NCI-H2227 (cell line): Measurements from ENCODE around the gene SLC22A25.
"Not testable (repeated sequence)": the region's sequence is repeated elsewhere in the genome, so short reads cannot be mapped to it uniquely, and the experiment has no call there.

ENCODE experiments used
- DNase-seq: peaks from one replicate; lab custom pipeline; 2025; ENCODE audit not compliant: unreplicated experiment; lab: John Stamatoyannopoulos, UW

SLC22A25 gene

DNA sequence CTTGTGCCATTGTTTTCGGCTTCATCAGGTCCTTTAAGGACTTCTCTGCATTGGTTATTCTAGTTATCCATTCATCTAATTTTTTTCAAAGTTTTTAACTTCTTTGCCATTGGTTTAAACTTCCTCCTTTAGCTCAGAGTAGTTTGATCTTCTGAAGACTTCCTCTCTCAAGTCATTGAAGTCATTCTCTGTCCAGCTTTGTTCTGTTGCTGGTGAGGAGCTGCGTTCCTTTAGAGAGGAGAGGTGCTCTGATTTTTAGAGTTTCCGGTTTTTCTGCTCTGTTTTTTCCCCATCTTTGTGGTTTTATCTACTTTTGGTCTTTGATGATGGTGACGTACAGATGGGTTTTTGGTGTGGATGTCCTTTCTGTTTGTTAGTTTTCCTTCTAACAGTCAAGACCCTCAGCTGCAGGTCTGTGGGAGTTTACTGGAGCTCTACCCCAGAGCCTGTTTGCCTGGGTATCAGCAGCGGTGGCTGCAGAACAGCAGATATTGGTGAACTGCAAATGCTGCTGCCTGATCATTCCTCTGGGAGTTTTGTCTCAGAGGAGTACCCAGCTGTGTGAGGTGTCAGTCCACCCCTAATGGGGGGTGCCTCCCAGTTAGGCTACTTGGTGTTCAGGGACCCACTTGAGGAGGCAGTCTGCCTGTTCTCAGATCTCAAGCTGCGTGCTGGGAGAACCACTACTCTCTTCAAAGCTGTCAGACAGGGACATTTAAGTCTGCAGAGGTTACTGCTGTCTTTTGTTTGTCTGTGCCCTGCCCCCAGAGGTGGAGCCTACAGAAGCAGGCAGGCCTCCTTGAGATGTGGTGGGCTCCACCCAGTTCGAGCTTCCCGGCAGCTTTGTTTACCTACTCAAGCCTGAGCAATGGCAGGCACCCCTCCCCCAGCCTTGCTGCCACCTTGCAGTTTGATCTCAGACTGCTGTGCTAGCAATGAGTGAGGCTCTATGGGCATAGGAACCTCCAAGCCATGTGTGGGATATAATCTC lies 7.6 kb downstream of the SLC22A25 start:
- not testable (repeated sequence) for DNase-seq

DNA sequence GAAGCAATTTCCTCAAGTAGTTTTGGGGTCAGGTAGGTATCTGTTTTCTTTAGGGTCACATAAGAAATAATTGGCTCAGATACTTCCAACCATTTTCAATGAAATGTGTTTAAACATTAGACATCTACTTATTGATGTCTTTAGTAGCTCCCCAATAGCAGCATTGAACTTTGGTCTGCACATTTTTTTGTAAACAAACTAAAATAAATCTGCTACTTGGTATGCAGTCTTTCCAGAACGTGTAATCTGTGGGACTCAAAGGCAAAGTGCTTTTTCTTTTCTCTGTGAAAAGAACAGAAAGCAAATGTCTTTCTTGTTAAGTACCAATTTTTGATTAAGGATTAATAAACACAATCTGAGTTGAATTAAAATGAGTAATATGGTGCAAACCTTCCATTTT lies 13.6 kb downstream of the SLC22A25 start:
- DNase-seq = no peak

DNA sequence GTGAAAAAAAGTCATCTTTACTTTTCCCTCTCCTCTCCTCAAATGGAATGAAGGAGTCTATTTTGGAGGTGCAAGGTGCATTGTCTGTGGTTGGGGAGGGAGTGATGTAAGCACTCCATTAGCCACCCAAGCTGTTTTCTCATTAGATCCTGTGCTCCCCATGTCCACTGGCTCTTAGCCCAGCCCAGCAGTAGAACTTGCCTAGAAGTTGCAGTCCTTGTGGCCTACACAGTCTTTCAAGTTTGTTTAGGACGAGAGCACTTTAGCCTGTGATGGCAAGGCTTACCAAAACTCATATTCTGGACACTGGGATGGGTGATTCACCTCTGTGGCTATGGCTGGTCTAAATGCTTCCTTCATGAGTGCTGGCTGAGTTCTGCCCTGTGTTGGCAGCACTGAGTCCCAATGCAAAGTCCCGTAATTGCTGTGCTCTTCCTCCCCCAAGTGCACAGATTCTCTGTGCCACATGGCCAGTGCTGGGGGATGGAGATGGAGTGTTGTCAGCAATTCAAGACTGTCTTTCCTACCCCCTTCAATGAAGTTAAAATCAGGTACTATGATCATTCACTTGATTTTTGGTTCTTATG lies 15.8 kb downstream of the SLC22A25 start:
- no peak for DNase-seq

DNA sequence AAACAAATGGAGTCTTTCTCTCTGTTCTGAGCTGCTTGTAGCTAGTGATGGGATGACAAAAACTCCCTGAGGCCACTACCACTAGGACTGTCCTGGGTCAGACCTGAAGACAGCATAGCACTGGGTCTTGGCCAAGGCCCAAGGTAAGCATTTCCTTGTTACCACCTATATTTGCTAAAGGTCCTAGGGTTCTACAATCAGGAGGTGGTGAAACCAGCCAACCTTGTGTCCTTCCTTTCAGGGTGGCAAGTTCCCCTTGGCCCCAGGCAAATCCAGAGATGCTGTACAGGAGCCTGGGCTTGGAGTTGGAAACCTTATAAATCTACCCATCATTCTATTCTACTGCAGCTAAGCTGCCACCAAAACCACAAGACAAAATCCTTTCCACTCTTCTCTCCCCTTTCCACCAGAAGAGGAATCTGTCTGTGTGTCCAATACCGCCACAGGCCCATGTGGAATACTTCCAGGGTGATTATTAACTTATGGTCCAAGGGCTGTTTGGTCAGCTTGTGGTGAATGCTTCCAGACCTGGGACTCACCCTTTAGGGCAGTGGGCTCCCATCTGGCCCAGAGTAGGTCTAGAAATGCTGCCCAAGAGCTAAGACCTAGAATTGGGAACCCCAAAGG lies 16.8 kb downstream of the SLC22A25 start:
- DNase-seq = no peak

DNA sequence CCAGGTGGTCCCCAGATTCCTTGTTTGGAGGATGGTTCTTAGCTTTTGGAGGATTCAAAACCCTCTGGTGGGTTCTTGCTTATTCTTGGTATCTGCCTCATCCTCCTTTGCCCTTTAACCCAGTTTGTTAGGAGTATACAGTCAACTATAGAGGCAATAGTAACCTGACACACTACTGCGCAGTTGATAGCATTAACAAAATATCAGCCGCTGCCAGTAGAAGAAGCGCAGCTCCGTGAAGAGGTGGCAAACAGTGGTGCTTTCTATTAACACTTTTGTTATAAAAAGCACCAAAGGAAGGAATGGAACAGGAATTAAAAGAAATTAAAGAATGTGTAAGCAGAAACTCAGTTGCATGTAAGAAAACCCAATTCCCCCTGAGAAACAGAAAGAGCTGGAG lies 29.3 kb downstream of the SLC22A25 start:
- no peak for DNase-seq

DNA sequence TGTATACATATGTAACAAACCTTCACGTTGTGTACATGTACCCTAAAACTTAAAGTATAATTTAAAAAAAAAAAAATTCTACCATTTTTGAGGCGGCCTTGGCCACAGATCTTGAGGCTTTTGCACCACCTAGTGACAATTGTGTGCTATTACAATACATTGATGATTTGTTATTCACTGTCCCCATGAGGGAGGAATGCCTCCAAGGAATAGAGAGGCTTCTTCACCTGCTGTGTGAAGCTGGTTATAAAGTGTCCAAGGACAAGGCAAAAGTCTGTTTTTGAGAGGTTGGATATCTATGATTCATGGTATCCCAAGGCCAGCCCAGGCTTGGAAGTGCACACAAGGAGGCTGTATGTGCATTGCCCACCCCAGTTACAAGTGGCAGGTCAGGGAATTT lies 30.7 kb downstream of the SLC22A25 start:
- peak; percentile 35 for DNase-seq

DNA sequence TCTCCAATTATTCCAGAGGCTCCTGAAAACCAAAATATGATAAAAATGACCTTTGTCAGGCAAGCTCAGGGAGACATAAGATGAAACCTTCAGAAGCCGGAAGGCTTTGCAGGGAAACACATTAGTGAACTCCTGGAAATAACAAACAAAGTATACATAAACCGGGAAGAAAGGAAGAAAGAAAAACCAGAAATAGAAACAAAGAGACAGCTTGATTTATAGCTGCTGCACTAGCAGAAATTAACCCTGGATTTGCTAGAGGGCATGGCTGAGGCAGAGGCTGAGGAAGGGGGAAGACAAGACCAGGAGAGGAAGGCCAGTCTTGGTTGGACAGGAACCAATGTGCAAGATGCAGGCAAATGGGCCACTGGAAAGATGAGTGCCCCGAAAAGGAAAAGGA lies 33.3 kb downstream of the SLC22A25 start:
- DNase-seq = no peak
